Muscle layer of colon (tissue), 2 donors: ENCODE measurements around the gene ADAMTS19.

Experiments used
- H3K27ac ChIP-seq: one replicate; pipeline ENCODE4 v1.7.0; 2013; ENCODE audit warnings: low read depth, mild to moderate bottlenecking, low read length, moderate library complexity
- H3K27me3 ChIP-seq, 2 donors: one replicate each; pipeline ENCODE4 v1.7.0; 2013; ENCODE audit warnings: low read length in 2 of 2, mild to moderate bottlenecking in 2 of 2; ENCODE audit not compliant: insufficient read depth in 2 of 2, control insufficient read depth in 1 of 2
- H3K36me3 ChIP-seq: one replicate; pipeline ENCODE4 v1.7.0; 2013; ENCODE audit warnings: mild to moderate bottlenecking, low read length; ENCODE audit not compliant: insufficient read depth
- H3K4me1 ChIP-seq: one replicate; pipeline ENCODE4 v1.7.0; 2013; ENCODE audit warnings: mild to moderate bottlenecking, low read length; ENCODE audit not compliant: insufficient read depth
- H3K4me3 ChIP-seq, 2 donors: one replicate each; pipeline ENCODE4 v1.7.0; 2013; ENCODE audit warnings: low read length in 2 of 2, low read depth in 1 of 2, mild to moderate bottlenecking in 1 of 2, moderate library complexity in 1 of 2
- H3K9ac ChIP-seq: one replicate; pipeline ENCODE4 v1.7.0; 2013; ENCODE audit warnings: low read length
- H3K9me3 ChIP-seq: one replicate; pipeline ENCODE4 v1.7.0; 2013; ENCODE audit warnings: mild to moderate bottlenecking, low read length
- donor health status: abdominal sarcoma.
- donor health status: Adenocarcinoma of cecum.

ADAMTS19 gene

DNA sequence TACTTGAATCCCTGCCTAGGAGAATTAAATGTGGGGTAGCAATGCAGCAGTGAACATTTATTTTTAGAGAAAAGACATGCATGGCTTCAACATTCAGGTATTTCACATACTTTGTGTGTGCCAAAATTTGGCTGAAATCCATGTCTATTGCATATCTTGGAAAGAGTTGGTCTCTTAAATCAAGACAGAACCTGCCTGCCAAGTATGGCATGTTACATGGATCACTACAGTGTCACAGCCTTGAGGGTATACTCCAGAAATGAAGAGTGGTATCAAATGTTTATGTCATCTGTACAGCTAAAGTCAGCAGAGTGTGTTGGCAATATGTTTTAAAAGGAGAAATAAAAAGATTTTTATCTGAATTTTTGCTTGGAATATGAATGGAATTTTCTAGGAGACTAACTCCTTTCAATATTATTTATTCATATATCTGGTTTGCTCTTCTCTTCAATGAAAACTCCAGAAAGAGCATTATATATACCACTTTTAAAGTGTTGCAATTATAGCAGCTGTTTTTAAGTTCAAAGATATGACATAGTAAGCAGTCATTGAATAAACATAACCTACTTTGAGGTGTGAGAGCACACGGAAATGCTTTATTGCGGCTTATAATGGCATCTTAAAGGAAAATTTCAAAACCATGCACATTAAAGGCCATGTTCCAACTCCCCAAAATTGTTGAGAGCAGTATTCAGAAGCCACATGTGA, 192.4 kb downstream of the ADAMTS19 start:
- no peaks in the 10 kb centered on the region for H3K36me3 ChIP-seq
- no peaks in the 10 kb centered on the region for H3K27me3 ChIP-seq
- H3K9me3 ChIP-seq: no peaks in the 10 kb centered on the region
- peaks cover 11% of the 10 kb centered on the region for H3K4me1 ChIP-seq
- H3K9ac ChIP-seq: no peak overlapping the region
- no peak overlapping the region for H3K27ac ChIP-seq
- no peak overlapping the region for H3K4me3 ChIP-seq

DNA sequence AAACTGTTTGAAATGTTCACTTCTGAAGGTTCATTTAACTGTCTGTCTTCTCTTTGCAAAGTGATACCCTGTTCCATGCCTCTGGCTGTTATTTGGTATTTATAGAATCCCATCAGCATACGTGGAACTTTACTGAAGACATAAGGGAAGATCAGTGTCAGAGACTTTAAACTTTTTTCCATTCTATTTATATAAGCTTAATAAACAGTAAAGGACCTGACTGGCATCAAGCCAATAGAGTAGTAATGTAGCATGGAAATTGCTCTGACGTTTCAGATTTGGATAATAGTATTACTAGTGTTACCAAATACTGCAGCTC, 192.9 kb downstream of the ADAMTS19 start:
- Histone ChIP-seq H3K9ac (no peak overlapping the region), H3K4me3 (no peak overlapping the region), H3K9me3 (no peaks in the 10 kb centered on the region), H3K27me3 (no peaks in the 10 kb centered on the region), H3K36me3 (no peaks in the 10 kb centered on the region), H3K27ac (no peak overlapping the region), H3K4me1 (peaks cover 11% of the 10 kb centered on the region)

DNA sequence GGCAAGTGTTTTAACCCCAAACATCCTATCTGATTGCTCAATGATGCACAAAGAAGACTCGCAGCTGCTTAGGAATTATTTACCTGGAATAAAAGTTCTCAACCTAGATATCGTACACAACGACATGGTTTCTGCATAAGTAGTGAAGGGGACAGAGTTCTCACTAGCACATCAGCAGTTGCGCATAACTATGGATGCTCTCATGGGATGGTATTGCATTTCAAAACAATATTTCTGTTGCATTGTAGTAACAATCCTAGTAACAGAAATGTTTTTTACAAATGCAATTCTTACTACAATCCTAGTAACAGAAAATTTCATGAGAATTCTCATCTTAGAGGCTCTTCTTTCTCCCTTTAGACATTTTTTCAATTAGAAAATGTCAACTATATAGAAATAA, 193.3 kb downstream of the ADAMTS19 start:
- Histone ChIP-seq H3K4me3 (no peak overlapping the region), H3K9ac (no peak overlapping the region), H3K4me1 (peaks cover 11% of the 10 kb centered on the region), H3K27me3 (no peaks in the 10 kb centered on the region), H3K27ac (no peak overlapping the region), H3K36me3 (no peaks in the 10 kb centered on the region), H3K9me3 (no peaks in the 10 kb centered on the region)

DNA sequence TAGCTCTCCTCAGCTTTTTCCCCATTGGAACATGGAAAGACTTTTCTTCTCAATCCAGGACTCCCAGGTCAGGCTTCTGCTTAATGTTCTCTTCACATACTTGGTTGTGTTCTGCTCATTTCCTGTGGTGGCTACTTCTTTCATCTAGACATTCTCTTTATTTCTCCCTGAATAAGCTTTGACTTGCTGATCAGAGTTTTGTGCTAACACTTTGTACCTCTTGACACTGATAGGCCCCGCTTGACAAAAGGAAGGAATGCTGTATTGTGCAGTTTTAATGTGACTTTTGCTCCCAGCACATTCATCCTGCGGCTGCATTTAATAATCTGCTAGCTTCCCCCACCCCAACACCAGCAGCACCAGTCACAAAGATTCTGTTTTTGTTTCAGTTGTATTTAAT, 196.9 kb downstream of the ADAMTS19 start:
- no peaks in the 10 kb centered on the region for H3K9me3 ChIP-seq
- no peak overlapping the region for H3K9ac ChIP-seq
- H3K27ac ChIP-seq: no peak overlapping the region
- H3K36me3 ChIP-seq: no peaks in the 10 kb centered on the region
- H3K27me3 ChIP-seq: no peaks in the 10 kb centered on the region
- peaks cover 9% of the 10 kb centered on the region for H3K4me1 ChIP-seq
- no peak overlapping the region for H3K4me3 ChIP-seq

- Histone ChIP-seq H3K4me1 (no peaks in the 10 kb centered on the region), H3K9me3 (no peaks in the 10 kb centered on the region), H3K36me3 (no peaks in the 10 kb centered on the region), H3K27me3 (no peaks in the 10 kb centered on the region), H3K27ac (no peak overlapping the region), H3K9ac (no peak overlapping the region), H3K4me3 (no peak overlapping the region)
Observed at GRCh38 chr5:129658801-129659200, 198.7 kb downstream of the ADAMTS19 start.

DNA sequence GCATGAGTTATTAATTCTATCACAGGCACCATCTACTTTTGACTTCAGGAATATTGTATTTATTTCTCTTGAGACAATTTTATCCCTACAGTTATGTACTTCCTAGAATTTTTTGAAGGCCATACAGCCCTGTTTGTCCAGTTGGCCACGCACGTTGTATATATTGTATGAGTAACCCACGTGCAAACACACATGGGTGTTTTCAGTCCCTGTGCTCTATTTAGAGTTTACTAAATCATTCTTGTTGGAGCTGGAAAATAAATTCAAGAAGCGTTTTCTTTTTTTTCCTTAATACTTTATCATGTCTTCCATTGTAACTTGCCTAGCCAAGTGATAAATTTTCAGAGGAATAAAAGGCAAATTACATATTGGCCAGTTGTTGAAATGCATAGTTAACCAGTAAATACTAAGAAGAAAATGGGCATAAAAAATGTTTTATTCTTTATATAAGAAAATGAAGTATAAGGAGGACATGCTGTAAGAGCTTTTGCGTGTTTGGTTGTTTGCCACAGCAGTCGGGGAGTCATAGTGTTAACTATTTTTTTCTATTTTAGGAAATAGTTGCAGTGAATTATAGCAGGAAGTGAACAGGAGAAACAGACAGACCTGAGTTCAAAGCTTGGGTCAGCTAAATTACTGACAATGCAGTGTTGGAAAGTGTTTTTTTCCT, 201.4 kb downstream of the ADAMTS19 start:
- Histone ChIP-seq H3K27me3 (no peaks in the 10 kb centered on the region), H3K4me3 (no peak overlapping the region), H3K9ac (no peak overlapping the region), H3K36me3 (no peaks in the 10 kb centered on the region), H3K27ac (no peak overlapping the region), H3K4me1 (no peaks in the 10 kb centered on the region), H3K9me3 (no peaks in the 10 kb centered on the region)

DNA sequence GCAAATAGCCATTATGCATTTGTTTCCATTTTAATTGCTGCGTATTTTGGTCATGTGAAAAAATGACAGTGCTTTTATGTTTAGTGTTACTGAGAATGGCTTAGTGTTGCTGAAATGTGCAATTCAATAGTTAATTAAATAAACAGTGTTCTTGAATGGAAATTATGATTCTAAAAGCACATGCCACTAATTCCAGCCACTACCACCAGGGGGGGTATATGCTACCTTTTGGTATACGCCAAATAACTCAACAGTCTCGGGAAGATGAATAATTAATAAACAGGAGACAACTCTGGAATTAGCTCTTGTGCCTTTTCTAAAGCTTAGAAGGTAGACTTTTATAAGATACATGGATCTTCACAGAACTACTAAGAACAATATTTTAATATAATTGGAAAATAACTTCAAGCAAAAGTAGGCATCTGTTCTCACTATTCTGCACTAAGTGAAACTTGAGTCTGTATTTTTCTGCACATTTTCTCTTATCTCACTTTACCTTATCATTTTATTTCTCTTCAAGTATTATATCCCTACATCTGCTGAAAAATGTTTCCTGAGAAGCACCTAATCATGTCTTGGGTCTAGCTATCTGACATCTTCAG, 204.3 kb downstream of the ADAMTS19 start:
- Histone ChIP-seq H3K9me3 (peaks cover 6% of the 10 kb centered on the region), H3K27me3 (no peaks in the 10 kb centered on the region), H3K4me1 (no peaks in the 10 kb centered on the region), H3K4me3 (no peak overlapping the region), H3K9ac (no peak overlapping the region), H3K36me3 (no peaks in the 10 kb centered on the region), H3K27ac (no peak overlapping the region)

DNA sequence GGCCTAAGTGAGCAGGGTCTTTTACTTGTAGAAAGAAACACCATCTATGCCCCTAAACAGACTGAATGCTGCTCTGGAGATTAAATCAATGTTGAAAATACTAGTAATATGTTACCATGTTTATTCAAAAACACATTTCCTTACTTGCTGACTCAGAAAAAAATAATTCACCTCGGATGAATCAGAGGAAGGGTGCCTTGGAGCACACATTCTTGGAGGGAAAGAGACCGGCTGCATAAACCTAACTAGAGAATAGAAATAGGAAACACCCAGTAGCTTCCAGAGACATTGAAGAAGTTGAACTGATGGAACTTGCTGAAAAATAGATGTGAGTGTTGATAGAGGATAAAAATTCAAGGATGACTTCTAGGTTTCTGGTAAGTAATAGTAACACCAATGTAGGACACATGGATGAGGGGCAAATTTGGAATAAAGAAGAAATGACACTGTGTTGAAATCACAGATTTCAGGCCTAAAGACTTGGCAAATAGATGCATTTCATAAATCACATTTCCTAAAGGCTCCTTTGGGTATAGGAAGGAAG, 210.9 kb downstream of the ADAMTS19 start:
- Histone ChIP-seq H3K4me1 (no peaks in the 10 kb centered on the region), H3K4me3 (no peak overlapping the region), H3K9ac (no peak overlapping the region), H3K36me3 (no peaks in the 10 kb centered on the region), H3K27me3 (no peaks in the 10 kb centered on the region), H3K27ac (no peak overlapping the region), H3K9me3 (peaks cover 6% of the 10 kb centered on the region)

DNA sequence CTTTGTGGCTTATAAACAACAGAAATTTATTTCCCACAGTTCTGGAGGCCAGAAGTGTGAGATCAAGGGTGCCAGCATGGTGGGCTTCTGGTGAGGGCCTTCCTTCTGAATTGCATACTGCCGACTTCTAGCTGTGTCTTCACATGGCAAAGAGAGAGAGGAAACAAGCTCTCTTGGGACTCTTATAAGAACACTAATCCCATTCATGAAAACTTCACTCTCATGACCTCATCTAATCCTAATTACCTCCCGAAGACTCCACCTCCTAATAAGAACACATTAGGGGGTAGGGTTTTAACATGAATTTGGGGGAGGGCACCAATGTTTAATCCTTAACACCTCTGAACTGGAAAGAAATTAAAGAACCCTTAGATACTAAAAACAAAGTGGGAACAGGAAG, 211.9 kb downstream of the ADAMTS19 start:
- Histone ChIP-seq H3K36me3 (no peaks in the 10 kb centered on the region), H3K27ac (no peak overlapping the region), H3K4me1 (no peaks in the 10 kb centered on the region), H3K4me3 (no peak overlapping the region), H3K27me3 (no peaks in the 10 kb centered on the region), H3K9ac (no peak overlapping the region), H3K9me3 (peaks cover 6% of the 10 kb centered on the region)

- H3K36me3 ChIP-seq: no peaks in the 10 kb centered on the region
- no peaks in the 10 kb centered on the region for H3K4me1 ChIP-seq
- no peaks in the 10 kb centered on the region for H3K9me3 ChIP-seq
- no peaks in the 10 kb centered on the region for H3K27me3 ChIP-seq
- H3K27ac ChIP-seq: no peak overlapping the region
- H3K9ac ChIP-seq: no peak overlapping the region
- no peak overlapping the region for H3K4me3 ChIP-seq
Observed at GRCh38 chr5:129679671-129680070, 219.6 kb downstream of the ADAMTS19 start.

DNA sequence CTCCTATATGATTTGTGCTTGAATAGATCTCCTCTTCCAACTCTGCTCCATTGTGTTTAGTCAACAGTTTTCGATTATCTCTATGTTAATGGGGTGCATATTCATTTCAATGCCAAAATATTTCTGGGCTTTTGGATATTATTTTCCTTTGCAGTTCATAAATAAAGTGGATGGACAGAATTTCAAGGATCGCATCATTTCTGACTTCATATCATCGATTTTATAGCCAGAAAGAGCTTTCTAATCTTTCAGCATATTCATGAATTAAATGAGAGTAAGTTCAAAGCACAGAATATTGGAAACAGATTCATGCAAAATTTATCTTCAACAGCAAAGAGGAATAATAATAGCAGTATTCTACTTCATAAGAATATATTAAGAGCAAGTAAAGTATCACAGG, 227.8 kb downstream of the ADAMTS19 start:
- no peaks in the 10 kb centered on the region for H3K27me3 ChIP-seq
- no peaks in the 10 kb centered on the region for H3K36me3 ChIP-seq
- no peaks in the 10 kb centered on the region for H3K9me3 ChIP-seq
- H3K4me1 ChIP-seq: no peaks in the 10 kb centered on the region
- no peak overlapping the region for H3K9ac ChIP-seq
- no peak overlapping the region for H3K4me3 ChIP-seq
- H3K27ac ChIP-seq: no peak overlapping the region
